ENCODE results near the gene RASA3. TPM values are rescaled to one million over a fixed set of nuclear protein-coding genes. Genes with fewer than 3 reads are reported as not detected.

The RASA3 gene
- polyA plus RNA-seq, 1 donor from 2014 or later = 8.5 TPM

GRCh38 chr13:114110091-114110829 is 22.2 kb downstream of the RASA3 start:
- Histone ChIP-seq H3K4me2 (ENCODE audit: low read length) (no peak overlapping the region), H3K36me3 (ENCODE audit: insufficient read depth, low read length) (no peaks in the 10 kb centered on the region), H3K27me3 (ENCODE audit: insufficient read depth, low read depth, low read length) (no peaks in the 10 kb centered on the region), H3F3A (ENCODE audit: insufficient read depth, low read length, poor library complexity, severe bottlenecking) (no peaks in the 10 kb centered on the region), H3K9me3 (ENCODE audit: low read length) (no peaks in the 10 kb centered on the region), H3K27ac (ENCODE audit: low read length) (no peak overlapping the region), H3K9ac (ENCODE audit: low read length) (no peak overlapping the region), H4K20me1 (ENCODE audit: insufficient read depth) (no peaks in the 10 kb centered on the region), H3K79me2 (replicated peaks; ENCODE audit: insufficient read depth, low read length) (peaks cover 4% of the 10 kb centered on the region), H3K4me3 (ENCODE audit: low read length) (no peak overlapping the region), H2AFZ (ENCODE audit: low read depth, low read length) (no peak overlapping the region), H3K9me2 (ENCODE audit: insufficient read depth, low read length) (no peaks in the 10 kb centered on the region)
- TF ChIP-seq RAD21 (conservative IDR thresholded peaks at IDR 0.05) (no peak), POLR2AphosphoS5 (IDR thresholded peaks at IDR 0.05) (no peak), CTCF (IDR thresholded peaks at IDR 0.05; ENCODE audit: poor library complexity, severe bottlenecking) (no peak), MXI1 (conservative IDR thresholded peaks at IDR 0.05; ENCODE audit: poor library complexity, severe bottlenecking) (no peak)

DNA sequence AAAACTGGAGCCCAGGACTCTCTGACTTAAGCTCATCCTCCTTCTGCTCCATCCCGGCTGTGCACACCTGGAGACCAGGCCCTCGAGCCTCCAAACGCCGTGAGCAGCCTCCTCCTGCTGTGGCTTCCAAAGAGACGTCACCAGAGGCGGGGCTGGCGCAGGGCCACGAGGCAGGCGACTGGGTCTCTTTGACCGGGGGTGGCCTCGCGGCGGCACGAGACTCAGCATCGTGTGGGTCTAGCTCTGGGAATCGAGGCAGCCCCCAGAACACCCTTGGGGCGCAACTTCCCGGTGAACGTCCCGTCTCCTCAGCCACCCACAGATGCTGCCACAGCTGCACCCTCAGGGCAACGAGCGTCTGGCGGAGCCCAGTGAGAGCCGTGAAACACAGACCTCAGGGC is 22.8 kb downstream of the RASA3 start:
- no peaks in the 10 kb centered on the region for H3K36me3 ChIP-seq (ENCODE audit: insufficient read depth, low read length)
- H3K27me3 ChIP-seq (ENCODE audit: insufficient read depth, low read depth, low read length) = no peaks in the 10 kb centered on the region
- H3K27ac ChIP-seq (ENCODE audit: low read length) = no peak overlapping the region
- H3K4me2 ChIP-seq (ENCODE audit: low read length) = no peak overlapping the region
- no peak overlapping the region for H2AFZ ChIP-seq (ENCODE audit: low read depth, low read length)
- H4K20me1 ChIP-seq (ENCODE audit: insufficient read depth) = no peaks in the 10 kb centered on the region
- no peaks in the 10 kb centered on the region for H3K9me3 ChIP-seq (ENCODE audit: low read length)
- no peaks in the 10 kb centered on the region for H3K9me2 ChIP-seq (ENCODE audit: insufficient read depth, low read length)
- H3K4me3 ChIP-seq (ENCODE audit: low read length) = no peak overlapping the region
- peaks cover 4% of the 10 kb centered on the region for H3K79me2 ChIP-seq (replicated peaks; ENCODE audit: insufficient read depth, low read length)
- H3K9ac ChIP-seq (ENCODE audit: low read length) = no peak overlapping the region
- no peaks in the 10 kb centered on the region for H3F3A ChIP-seq (ENCODE audit: insufficient read depth, low read length, poor library complexity, severe bottlenecking)
- no peak for TF ChIP-seq SMC3 (conservative IDR thresholded peaks at IDR 0.05; ENCODE audit: poor library complexity)

DNA sequence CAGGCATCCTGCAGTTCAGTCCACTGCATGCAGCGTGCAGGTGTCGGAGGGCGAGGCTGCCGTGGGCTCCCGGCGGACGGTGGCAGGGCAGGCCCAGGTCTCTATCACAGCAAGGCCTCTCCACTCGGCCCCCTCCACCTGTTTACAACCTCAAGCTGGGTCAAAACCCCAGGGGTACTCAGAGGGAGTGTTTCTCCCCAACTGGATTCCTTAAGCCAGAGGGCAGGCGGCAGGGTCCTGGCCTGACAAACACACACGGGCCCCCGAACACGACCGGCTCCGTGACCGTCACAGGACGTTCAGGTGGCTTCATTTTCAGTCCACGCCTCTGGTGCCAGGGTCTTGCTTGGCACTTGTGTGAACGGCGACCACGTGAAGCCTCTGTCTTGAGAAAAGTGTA is 23.5 kb downstream of the RASA3 start:
- no peak overlapping the region for H3K4me2 ChIP-seq (ENCODE audit: low read length)
- no peaks in the 10 kb centered on the region for H3K36me3 ChIP-seq (ENCODE audit: insufficient read depth, low read length)
- H2AFZ ChIP-seq (ENCODE audit: low read depth, low read length) = no peak overlapping the region
- H3K27me3 ChIP-seq (ENCODE audit: insufficient read depth, low read depth, low read length) = no peaks in the 10 kb centered on the region
- no peak overlapping the region for H3K9ac ChIP-seq (ENCODE audit: low read length)
- H3K4me3 ChIP-seq (ENCODE audit: low read length) = no peak overlapping the region
- no peaks in the 10 kb centered on the region for H3K9me3 ChIP-seq (ENCODE audit: low read length)
- H3K27ac ChIP-seq (ENCODE audit: low read length) = no peak overlapping the region
- no peaks in the 10 kb centered on the region for H4K20me1 ChIP-seq (ENCODE audit: insufficient read depth)
- no peak for TF ChIP-seq CTCF (IDR thresholded peaks at IDR 0.05; ENCODE audit: poor library complexity, severe bottlenecking)
- TF ChIP-seq SMC3 (conservative IDR thresholded peaks at IDR 0.05; ENCODE audit: poor library complexity) = no peak
- no peak for TF ChIP-seq POLR2AphosphoS5 (IDR thresholded peaks at IDR 0.05)
- no peak for TF ChIP-seq RAD21 (conservative IDR thresholded peaks at IDR 0.05)
- TF ChIP-seq EZH2 (IDR thresholded peaks at IDR 0.05; ENCODE audit: borderline replicate concordance, insufficient read depth, low read length, poor library complexity, severe bottlenecking) = no peak
- no peak for TF ChIP-seq REST (IDR thresholded peaks at IDR 0.05; ENCODE audit: borderline replicate concordance)
- no peak for TF ChIP-seq TAF1 (IDR thresholded peaks at IDR 0.05; ENCODE audit: low read depth)
- no peak for TF ChIP-seq MXI1 (conservative IDR thresholded peaks at IDR 0.05; ENCODE audit: poor library complexity, severe bottlenecking)
- no peak for TF ChIP-seq EP300 (conservative IDR thresholded peaks at IDR 0.05; ENCODE audit: poor library complexity, severe bottlenecking)
- H3K79me2 ChIP-seq (replicated peaks; ENCODE audit: insufficient read depth, low read length) = no peaks in the 10 kb centered on the region
- no peaks in the 10 kb centered on the region for H3F3A ChIP-seq (ENCODE audit: insufficient read depth, low read length, poor library complexity, severe bottlenecking)
- no peaks in the 10 kb centered on the region for H3K9me2 ChIP-seq (ENCODE audit: insufficient read depth, low read length)
